ENCODE results near the gene NSD2. TPM values are rescaled to one million over a fixed set of nuclear protein-coding genes. Genes with fewer than 3 reads are reported as not detected.
A peak's percentile ranks its signal among the peaks of the same experiment; 100 is the strongest.
"Not testable (repeated sequence)": the region's sequence is repeated elsewhere in the genome, so short reads cannot be mapped to it uniquely, and the experiment has no call there.

Gene NSD2
- total RNA-seq, 1 experiment from 2014 or later: 69.0 TPM

GRCh38 chr4:1907848-1908525 is 36.8 kb downstream of the NSD2 start:
- Histone ChIP-seq H3K4me3 (ENCODE audit: low read length) (no peak overlapping the region), H3K4me2 (ENCODE audit: low read length) (no peak overlapping the region), H3K36me3 (ENCODE audit: low read depth, low read length) (peaks cover 14% of the 10 kb centered on the region), H3F3A (ENCODE audit: low read length, unreplicated experiment) (no peaks in the 10 kb centered on the region), H3K27me3 (ENCODE audit: low read length) (no peaks in the 10 kb centered on the region), H3K79me2 (ENCODE audit: low read length) (peaks cover 85% of the 10 kb centered on the region), H3K9me3 (ENCODE audit: low read length) (no peaks in the 10 kb centered on the region), H3K4me1 (ENCODE audit: insufficient read depth, low read length) (no peaks in the 10 kb centered on the region), H3K9ac (ENCODE audit: low read length) (no peak overlapping the region), H4K20me1 (ENCODE audit: low read length) (no peaks in the 10 kb centered on the region), H3K9me2 (replicated peaks; ENCODE audit: low read length) (no peaks in the 10 kb centered on the region), H2AFZ (ENCODE audit: low read length) (no peak overlapping the region), H3K27ac (ENCODE audit: low read length) (no peak overlapping the region)
- ChIA-PET CTCF (no interaction called here), POLR2A (ENCODE audit: unreplicated experiment) (no interaction called here)
- intact Hi-C loops (cut with micrococcal nuclease): no loop called here
- BruUV-seq (replicated peaks): no TSS peak
- DNase-seq (no peak), ATAC-seq (no peak)
- no peak for TF ChIP-seq CTCF (conservative IDR thresholded peaks at IDR 0.05; ENCODE audit: low read depth, low read length)
- TF ChIP-seq EZH2phosphoT487 (IDR thresholded peaks at IDR 0.05; ENCODE audit: borderline replicate concordance, low read length): no peak
- TF ChIP-seq EZH2 (IDR thresholded peaks at IDR 0.05; ENCODE audit: low read length, unreplicated experiment): no peak

GRCh38 chr4:1909696-1910095 is 38.5 kb downstream of the NSD2 start:
- H3K9ac ChIP-seq (ENCODE audit: low read length); H3K27ac ChIP-seq (ENCODE audit: low read length); H3K4me3 ChIP-seq (ENCODE audit: low read length); BruUV-seq (replicated peaks); H3K4me1 ChIP-seq (ENCODE audit: insufficient read depth, low read length); H3K4me2 ChIP-seq (ENCODE audit: low read length); ATAC-seq; CTCF ChIA-PET; H4K20me1 ChIP-seq (ENCODE audit: low read length); H3K27me3 ChIP-seq (ENCODE audit: low read length); H3K9me3 ChIP-seq (ENCODE audit: low read length); intact Hi-C loops (cut with micrococcal nuclease); H3F3A ChIP-seq (ENCODE audit: low read length, unreplicated experiment); H3K36me3 ChIP-seq (ENCODE audit: low read depth, low read length); DNase-seq; POLR2A ChIA-PET (ENCODE audit: unreplicated experiment); H2AFZ ChIP-seq (ENCODE audit: low read length); H3K9me2 ChIP-seq (replicated peaks; ENCODE audit: low read length): not testable (repeated sequence)
- H3K79me2 ChIP-seq (ENCODE audit: low read length): peaks cover 84% of the 10 kb centered on the region

GRCh38 chr4:1910643-1911042 is 39.5 kb downstream of the NSD2 start:
- Histone ChIP-seq H3K36me3 (ENCODE audit: low read depth, low read length) (peaks cover 9% of the 10 kb centered on the region), H3K4me3 (ENCODE audit: low read length) (no peak overlapping the region), H2AFZ (ENCODE audit: low read length) (no peak overlapping the region), H3K9me3 (ENCODE audit: low read length) (no peaks in the 10 kb centered on the region), H3K27ac (ENCODE audit: low read length) (no peak overlapping the region), H3K4me2 (ENCODE audit: low read length) (no peak overlapping the region), H3F3A (ENCODE audit: low read length, unreplicated experiment) (no peaks in the 10 kb centered on the region), H3K79me2 (ENCODE audit: low read length) (peaks cover 82% of the 10 kb centered on the region), H3K9me2 (replicated peaks; ENCODE audit: low read length) (no peaks in the 10 kb centered on the region), H3K4me1 (ENCODE audit: insufficient read depth, low read length) (no peaks in the 10 kb centered on the region), H3K9ac (ENCODE audit: low read length) (no peak overlapping the region), H3K27me3 (ENCODE audit: low read length) (no peaks in the 10 kb centered on the region), H4K20me1 (ENCODE audit: low read length) (no peaks in the 10 kb centered on the region; the same call in 1 of the 2 replicates)
- no TSS peak for BruUV-seq (replicated peaks)
- DNase-seq (peak; percentile 40), ATAC-seq (peak; percentile 59)
- ChIA-PET CTCF (no interaction called here), POLR2A (ENCODE audit: unreplicated experiment) (no interaction called here)
- TF ChIP-seq EZH2 (IDR thresholded peaks at IDR 0.05; ENCODE audit: low read length, unreplicated experiment) (no peak), CTCF (conservative IDR thresholded peaks at IDR 0.05; ENCODE audit: low read depth, low read length) (peak; percentile 64)
- intact Hi-C loops (cut with micrococcal nuclease): no loop called here

GRCh38 chr4:1911316-1911715 is 40.1 kb downstream of the NSD2 start:
- POLR2A ChIA-PET (ENCODE audit: unreplicated experiment); CTCF ChIA-PET; H2AFZ ChIP-seq (ENCODE audit: low read length); H3K4me3 ChIP-seq (ENCODE audit: low read length); H3K4me1 ChIP-seq (ENCODE audit: insufficient read depth, low read length); H3K36me3 ChIP-seq (ENCODE audit: low read depth, low read length); H3K9me3 ChIP-seq (ENCODE audit: low read length); H3K27me3 ChIP-seq (ENCODE audit: low read length); H3K9ac ChIP-seq (ENCODE audit: low read length); H3K9me2 ChIP-seq (replicated peaks; ENCODE audit: low read length); H3F3A ChIP-seq (ENCODE audit: low read length, unreplicated experiment); DNase-seq; ATAC-seq; H4K20me1 ChIP-seq (ENCODE audit: low read length); H3K4me2 ChIP-seq (ENCODE audit: low read length); BruUV-seq (replicated peaks); intact Hi-C loops (cut with micrococcal nuclease); H3K27ac ChIP-seq (ENCODE audit: low read length): not testable (repeated sequence)
- H3K79me2 ChIP-seq (ENCODE audit: low read length): peaks cover 81% of the 10 kb centered on the region
